ENCODE measurements around the gene ITFG1. TPM values are rescaled to one million over a fixed set of nuclear protein-coding genes. Genes with fewer than 3 reads are reported as not detected.
A peak's percentile ranks its signal among the peaks of the same experiment; 100 is the strongest.

ITFG1 gene
- total and polyA plus RNA-seq, 2 of the 13 experiments (the other 11 are each of a cell fraction or from before 2014, with no cell fraction given): 74.5 to 150 TPM

DNA sequence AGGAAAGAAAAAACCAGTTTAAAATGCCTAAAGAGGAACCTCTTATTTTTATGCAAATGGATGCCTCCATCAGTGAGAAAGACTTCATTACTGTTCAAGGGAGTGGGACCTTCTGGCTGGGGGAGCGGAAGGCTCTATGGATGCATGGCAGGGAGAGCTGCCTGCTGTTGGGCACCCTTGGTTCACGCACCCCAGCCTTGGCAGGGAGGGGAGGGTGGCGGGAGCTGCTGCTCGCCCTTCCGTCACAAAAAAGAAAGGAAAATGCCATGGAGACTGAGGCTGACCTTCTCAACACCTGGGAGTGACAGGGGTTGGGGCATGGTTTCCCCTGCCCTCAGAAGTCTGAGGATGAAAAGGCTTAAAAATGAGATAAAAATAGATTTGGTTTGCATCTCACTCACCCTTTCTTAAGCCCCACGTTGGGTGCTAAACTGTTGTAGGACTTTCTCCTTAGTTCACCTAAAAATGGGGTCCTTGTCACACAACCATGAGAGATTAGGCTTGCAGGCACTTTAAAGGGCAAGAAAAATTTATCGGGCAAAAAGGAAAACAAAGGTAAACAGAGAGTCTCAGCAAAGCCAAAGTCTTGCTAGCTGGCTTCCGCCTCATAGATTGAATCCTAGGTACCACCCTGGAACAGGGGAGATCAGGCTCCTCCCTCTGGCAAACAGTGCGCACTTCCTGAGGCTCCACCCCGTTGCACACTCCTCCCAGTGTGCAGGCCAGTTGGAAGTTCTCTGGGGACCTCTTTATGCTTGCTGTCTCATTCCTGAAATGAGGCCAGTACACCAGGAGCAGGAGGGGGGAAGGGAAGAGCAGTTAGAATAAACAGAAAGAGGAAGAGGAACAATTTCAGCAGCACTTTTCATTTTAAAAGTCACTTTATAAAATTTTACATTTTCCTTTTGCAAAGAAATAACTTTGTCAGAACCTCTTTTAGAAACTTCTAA is 31.8 kb upstream of the ITFG1 start (continued):
- TF ChIP-seq ZBTB20 (CRISPR knock-in tag; IDR thresholded peaks at IDR 0.05; ENCODE audit: borderline replicate concordance, low read depth): peak; percentile 52; the same call in 1 of the 2 replicates
- TF ChIP-seq ZNF441 (CRISPR knock-in tag; IDR thresholded peaks at IDR 0.05; ENCODE audit: borderline replicate concordance): peak; percentile 41; the same call in 1 of the 2 replicates
- TF ChIP-seq HMGA1 (CRISPR knock-in tag; conservative IDR thresholded peaks at IDR 0.05): no peak
- TF ChIP-seq FLYWCH1 (CRISPR knock-in tag; IDR thresholded peaks at IDR 0.05): no peak
- no peak for TF ChIP-seq ZNF124 (CRISPR knock-in tag; IDR thresholded peaks at IDR 0.05)
- TF ChIP-seq PAWR (CRISPR knock-in tag; IDR thresholded peaks at IDR 0.05; ENCODE audit: borderline replicate concordance): no peak
- TF ChIP-seq ZNF343 (CRISPR knock-in tag; IDR thresholded peaks at IDR 0.05): 0 out of 2 replicates have a peak, but pooled peaks have one; percentile 73
- TF ChIP-seq ZNF605 (CRISPR knock-in tag; IDR thresholded peaks at IDR 0.05): no peak
- no peak for TF ChIP-seq ZFP41 (CRISPR knock-in tag; IDR thresholded peaks at IDR 0.05; ENCODE audit: borderline replicate concordance)
- no peak for TF ChIP-seq NONO (IDR thresholded peaks at IDR 0.05)
- no peak for TF ChIP-seq NONO (CRISPR knock-in tag; conservative IDR thresholded peaks at IDR 0.05)
- peak; percentile 76 for TF ChIP-seq POLR2G (IDR thresholded peaks at IDR 0.05; ENCODE audit: low read depth, low read length)
- TF ChIP-seq, protein P1, sequence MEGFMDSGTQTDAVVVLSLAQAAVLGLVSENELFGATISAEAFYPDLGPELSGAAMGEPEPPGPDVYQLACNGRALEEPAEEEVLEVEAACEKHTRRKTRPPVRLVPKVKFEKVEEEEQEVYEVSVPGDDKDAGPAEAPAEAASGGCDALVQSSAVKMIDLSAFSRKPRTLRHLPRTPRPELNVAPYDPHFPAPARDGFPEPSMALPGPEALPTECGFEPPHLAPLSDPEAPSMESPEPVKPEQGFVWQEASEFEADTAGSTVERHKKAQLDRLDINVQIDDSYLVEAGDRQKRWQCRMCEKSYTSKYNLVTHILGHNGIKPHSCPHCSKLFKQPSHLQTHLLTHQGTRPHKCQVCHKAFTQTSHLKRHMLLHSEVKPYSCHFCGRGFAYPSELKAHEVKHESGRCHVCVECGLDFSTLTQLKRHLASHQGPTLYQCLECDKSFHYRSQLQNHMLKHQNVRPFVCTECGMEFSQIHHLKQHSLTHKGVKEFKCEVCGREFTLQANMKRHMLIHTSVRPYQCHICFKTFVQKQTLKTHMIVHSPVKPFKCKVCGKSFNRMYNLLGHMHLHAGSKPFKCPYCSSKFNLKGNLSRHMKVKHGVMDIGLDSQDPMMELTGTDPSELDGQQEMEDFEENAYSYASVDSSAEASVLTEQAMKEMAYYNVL (CRISPR knock-in tag; IDR thresholded peaks at IDR 0.05; ENCODE audit: borderline replicate concordance): peak; percentile 51; the same call in 1 of the 2 replicates
- peak; percentile 77; the same call in 1 of the 2 replicates for TF ChIP-seq ZSCAN9 (CRISPR knock-in tag; IDR thresholded peaks at IDR 0.05; ENCODE audit: borderline replicate concordance)
- TF ChIP-seq, protein P2, sequence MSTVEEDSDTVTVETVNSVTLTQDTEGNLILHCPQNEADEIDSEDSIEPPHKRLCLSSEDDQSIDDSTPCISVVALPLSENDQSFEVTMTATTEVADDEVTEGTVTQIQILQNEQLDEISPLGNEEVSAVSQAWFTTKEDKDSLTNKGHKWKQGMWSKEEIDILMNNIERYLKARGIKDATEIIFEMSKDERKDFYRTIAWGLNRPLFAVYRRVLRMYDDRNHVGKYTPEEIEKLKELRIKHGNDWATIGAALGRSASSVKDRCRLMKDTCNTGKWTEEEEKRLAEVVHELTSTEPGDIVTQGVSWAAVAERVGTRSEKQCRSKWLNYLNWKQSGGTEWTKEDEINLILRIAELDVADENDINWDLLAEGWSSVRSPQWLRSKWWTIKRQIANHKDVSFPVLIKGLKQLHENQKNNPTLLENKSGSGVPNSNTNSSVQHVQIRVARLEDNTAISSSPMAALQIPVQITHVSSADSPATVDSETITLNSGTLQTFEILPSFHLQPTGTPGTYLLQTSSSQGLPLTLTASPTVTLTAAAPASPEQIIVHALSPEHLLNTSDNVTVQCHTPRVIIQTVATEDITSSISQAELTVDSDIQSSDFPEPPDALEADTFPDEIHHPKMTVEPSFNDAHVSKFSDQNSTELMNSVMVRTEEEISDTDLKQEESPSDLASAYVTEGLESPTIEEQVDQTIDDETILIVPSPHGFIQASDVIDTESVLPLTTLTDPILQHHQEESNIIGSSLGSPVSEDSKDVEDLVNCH (CRISPR knock-in tag; IDR thresholded peaks at IDR 0.05): 0 out of 2 replicates have a peak, but pooled peaks have one; percentile 48
- TF ChIP-seq ZNF577 (CRISPR knock-in tag; IDR thresholded peaks at IDR 0.05; ENCODE audit: borderline replicate concordance, low read depth): no peak
- 0 out of 2 replicates have a peak, but pooled peaks have one; percentile 23 for TF ChIP-seq ZSCAN25 (CRISPR knock-in tag; IDR thresholded peaks at IDR 0.05)
- TF ChIP-seq PAF1 (CRISPR knock-in tag; IDR thresholded peaks at IDR 0.05): no peak
- TF ChIP-seq, protein P3, sequence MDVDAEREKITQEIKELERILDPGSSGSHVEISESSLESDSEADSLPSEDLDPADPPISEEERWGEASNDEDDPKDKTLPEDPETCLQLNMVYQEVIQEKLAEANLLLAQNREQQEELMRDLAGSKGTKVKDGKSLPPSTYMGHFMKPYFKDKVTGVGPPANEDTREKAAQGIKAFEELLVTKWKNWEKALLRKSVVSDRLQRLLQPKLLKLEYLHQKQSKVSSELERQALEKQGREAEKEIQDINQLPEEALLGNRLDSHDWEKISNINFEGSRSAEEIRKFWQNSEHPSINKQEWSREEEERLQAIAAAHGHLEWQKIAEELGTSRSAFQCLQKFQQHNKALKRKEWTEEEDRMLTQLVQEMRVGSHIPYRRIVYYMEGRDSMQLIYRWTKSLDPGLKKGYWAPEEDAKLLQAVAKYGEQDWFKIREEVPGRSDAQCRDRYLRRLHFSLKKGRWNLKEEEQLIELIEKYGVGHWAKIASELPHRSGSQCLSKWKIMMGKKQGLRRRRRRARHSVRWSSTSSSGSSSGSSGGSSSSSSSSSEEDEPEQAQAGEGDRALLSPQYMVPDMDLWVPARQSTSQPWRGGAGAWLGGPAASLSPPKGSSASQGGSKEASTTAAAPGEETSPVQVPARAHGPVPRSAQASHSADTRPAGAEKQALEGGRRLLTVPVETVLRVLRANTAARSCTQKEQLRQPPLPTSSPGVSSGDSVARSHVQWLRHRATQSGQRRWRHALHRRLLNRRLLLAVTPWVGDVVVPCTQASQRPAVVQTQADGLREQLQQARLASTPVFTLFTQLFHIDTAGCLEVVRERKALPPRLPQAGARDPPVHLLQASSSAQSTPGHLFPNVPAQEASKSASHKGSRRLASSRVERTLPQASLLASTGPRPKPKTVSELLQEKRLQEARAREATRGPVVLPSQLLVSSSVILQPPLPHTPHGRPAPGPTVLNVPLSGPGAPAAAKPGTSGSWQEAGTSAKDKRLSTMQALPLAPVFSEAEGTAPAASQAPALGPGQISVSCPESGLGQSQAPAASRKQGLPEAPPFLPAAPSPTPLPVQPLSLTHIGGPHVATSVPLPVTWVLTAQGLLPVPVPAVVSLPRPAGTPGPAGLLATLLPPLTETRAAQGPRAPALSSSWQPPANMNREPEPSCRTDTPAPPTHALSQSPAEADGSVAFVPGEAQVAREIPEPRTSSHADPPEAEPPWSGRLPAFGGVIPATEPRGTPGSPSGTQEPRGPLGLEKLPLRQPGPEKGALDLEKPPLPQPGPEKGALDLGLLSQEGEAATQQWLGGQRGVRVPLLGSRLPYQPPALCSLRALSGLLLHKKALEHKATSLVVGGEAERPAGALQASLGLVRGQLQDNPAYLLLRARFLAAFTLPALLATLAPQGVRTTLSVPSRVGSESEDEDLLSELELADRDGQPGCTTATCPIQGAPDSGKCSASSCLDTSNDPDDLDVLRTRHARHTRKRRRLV (CRISPR knock-in tag; IDR thresholded peaks at IDR 0.05): no peak
- TF ChIP-seq SOX5 (CRISPR knock-in tag; IDR thresholded peaks at IDR 0.05; ENCODE audit: borderline replicate concordance): no peak; the same call in 1 of the 2 replicates

Data from HepG2 (cell line).